GM18526 (cell line): ENCODE results near the gene STON1.

ENCODE experiments used
- POLR2A ChIP-seq: IDR thresholded peaks from 3 replicates; pipeline ENCODE4 v1.6.1; 2011; ENCODE audit not compliant: insufficient read length; ENCODE audit errors: extremely low read depth

STON1 gene

GRCh38 chr2:48586433-48586832 is 56.5 kb downstream of the STON1 start:
- no peak for TF ChIP-seq POLR2A

- TF ChIP-seq POLR2A = no peak
Observed at GRCh38 chr2:48587560-48587959, 57.6 kb downstream of the STON1 start.

GRCh38 chr2:48587961-48588360 is 58.0 kb downstream of the STON1 start:
- TF ChIP-seq POLR2A = no peak

- TF ChIP-seq POLR2A = no peak
Observed at GRCh38 chr2:48588745-48589144, 58.8 kb downstream of the STON1 start.

GRCh38 chr2:48589170-48589767 is 59.3 kb downstream of the STON1 start:
- no peak for TF ChIP-seq POLR2A

- no peak for TF ChIP-seq POLR2A
Observed at GRCh38 chr2:48590017-48590416, 60.1 kb downstream of the STON1 start.

DNA sequence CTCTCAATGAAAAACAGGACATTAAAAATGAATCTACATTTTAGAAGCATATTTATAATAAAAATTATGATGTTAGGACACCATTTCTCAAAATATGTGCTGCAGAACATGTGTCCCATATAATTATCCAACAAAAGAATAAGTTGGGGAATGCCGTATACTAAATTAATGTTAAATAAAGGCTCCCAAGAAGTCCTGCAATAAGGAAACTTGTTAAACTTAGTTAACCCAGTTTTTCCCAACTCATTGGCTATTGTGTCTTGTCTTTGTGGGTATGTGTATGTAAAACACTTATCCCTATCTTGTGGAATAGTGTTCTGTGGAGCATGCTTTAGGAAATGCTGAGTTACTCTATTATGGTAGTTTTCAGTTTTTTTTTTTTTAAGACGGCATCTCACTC is 62.1 kb downstream of the STON1 start:
- no peak for TF ChIP-seq POLR2A

- no peak for TF ChIP-seq POLR2A
Observed at GRCh38 chr2:48597492-48597891, 67.5 kb downstream of the STON1 start.

DNA sequence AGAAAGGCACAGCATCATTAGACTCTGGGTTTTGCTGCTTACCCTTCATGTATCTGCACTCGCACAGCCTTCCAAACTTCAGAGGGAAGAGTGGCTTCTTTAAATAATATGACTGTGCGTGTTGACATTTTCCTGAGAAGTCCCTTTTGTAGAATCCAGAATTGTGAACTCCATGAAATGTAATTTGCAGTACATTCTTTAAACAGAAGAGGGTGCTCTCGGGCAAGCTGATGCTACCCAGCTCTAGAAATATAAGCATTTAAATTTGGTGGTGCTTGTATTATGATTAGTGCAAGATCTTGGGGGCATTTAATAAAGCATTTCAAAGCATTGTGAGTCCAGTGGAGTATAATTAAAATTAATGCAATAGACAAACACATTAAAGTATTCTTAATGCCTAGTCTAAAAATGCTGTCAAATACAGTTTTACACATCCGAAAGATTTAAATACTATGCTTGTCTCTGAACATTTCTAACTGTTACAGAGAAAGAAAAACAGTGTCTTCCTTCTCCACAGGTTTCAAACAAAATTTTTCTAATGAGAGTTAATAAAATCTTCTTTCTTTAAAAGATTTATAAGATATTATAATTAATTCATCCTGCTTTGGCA is 70.4 kb downstream of the STON1 start:
- no peak for TF ChIP-seq POLR2A

DNA sequence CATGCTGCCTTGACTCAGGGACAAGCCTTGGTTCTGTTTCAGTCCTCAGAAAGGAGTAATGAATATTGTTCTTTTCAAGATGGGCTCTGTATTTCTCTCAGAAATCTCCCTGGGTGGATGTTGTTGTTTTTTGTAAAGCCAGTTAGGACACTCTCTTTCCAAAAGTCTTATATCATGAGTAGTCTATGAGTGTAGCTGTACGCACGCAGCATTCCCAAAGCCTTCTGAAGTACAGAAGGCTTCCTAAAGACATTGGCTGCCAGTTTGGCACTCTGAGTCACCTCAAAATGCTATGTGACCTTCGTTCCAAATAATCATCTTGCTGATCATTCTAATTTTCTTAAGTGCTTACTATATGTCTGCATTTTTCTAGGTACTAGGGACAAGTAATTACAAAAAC is 71.0 kb downstream of the STON1 start:
- TF ChIP-seq POLR2A = no peak

DNA sequence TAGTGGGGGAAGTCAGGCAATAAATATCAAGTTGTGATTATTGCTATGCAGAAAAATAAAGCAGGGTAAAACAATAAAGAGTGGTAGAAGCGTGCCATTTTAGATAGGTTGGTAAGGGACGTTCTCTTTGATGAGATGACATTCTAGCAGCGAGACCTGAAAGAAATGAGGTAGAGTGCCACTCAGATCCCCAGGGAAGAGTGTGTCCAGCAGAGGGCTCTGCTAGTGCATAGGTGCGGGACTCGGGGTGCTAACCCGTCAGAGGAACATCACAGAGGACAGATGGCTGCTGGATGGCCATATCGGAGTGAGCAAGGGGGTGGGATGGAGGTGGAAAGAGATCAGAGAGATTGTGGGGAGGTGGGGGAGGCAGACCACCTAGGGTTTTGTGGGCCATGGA is 71.4 kb downstream of the STON1 start:
- no peak for TF ChIP-seq POLR2A

GRCh38 chr2:48605482-48606175 is 75.7 kb downstream of the STON1 start:
- TF ChIP-seq POLR2A = no peak

DNA sequence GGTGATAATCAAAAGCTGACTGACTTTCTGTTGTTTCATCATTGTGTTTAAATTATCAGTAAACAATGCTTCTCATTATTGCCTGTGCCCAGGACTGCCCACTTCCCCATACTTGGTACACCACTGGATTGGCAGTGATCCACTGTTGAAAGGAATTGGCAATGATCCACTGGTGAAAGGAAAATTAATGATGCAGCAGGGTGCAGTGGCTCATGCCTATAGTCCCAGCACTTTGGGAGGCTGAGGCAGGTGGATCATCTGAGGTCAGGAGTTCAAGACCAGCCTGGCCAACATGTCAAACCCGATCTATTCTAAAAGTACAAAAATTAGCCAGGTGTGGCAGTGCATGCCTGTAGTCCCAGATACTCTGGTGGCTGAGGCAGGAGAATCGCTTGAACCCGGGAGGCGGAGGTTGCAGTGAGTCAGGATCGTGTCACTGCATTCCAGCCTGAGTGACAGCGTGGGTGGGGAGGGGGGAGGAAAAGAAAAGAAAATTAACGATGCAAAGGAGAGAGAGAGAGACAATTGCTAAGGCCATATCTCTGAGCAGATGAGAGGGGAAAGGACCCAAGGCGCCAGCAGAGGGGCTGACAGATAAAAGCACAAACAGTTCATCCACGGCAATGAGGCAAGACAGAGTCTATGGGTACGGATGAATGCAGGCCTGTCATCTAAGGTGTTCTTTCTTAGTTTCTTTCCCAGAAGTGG is 77.5 kb downstream of the STON1 start:
- TF ChIP-seq POLR2A = no peak

- TF ChIP-seq POLR2A = no peak
Observed at GRCh38 chr2:48613211-48613610, 83.3 kb downstream of the STON1 start.

- no peak for TF ChIP-seq POLR2A
Observed at GRCh38 chr2:48617618-48618017, 87.7 kb downstream of the STON1 start, which contains the start of gene GTF2A1L. Gene GTF2A1L, plus strand, starts transcription at chr2:48617856. Its CDS starts 19 bp downstream, at chr2:48617875.

DNA sequence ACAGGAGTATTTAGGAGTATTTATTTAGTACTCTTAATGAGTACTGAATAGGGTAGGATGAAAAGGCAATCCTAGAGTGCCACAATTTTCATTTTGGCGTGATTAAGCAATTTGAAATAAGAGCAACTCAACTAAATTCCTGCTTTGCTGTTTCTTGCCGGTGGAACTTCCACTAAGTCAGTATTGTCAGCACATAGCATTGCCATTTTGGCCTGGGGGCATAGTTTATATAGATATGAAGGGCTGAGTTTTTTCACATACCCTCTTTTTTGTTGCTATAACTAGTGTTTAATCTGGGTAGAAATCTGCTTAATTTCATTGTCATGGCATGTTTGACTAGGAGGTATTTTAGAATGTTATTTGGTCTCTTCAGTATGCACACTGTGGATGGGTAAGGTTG is 89.6 kb downstream of the STON1 start:
- TF ChIP-seq POLR2A = no peak

- no peak for TF ChIP-seq POLR2A
Observed at GRCh38 chr2:48620604-48621003, 90.7 kb downstream of the STON1 start.

GRCh38 chr2:48624696-48625095 is 94.7 kb downstream of the STON1 start:
- no peak for TF ChIP-seq POLR2A
